ENCODE data around the gene NACC2.

DNA sequence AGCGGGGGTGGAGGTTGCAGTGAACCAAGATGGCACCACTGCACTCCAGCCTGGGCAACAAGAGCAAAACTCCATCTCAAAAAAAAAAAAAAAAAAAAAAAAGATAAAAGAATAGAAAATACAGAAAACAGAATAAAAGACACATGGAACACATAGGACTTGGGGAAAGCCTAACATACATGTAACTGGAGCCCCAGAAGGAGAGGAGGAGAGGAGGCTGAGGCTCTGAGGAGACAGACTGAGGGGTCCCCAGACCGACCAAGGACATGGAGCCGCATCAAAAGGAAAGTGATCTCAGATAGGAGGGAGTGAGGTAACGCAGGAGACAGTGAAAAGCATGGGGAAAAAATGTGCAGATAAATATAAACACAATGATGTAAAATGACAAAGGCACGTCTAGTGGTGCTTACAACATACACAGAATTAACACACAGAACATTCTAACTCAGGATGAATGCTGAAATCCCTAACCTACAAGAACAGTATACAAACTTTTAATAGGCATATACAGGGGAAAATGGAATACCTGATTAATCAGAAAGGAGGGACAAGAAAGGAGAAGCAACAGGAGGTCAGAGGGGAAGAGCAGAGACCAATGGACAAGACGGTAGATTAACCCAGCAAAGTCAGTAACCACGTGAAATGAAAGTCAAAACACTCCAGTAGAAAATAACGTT is 68.7 kb downstream of the NACC2 start:
- no peak for TF ChIP-seq RARB (CRISPR knock-in tag; IDR thresholded peaks at IDR 0.05)
- TF ChIP-seq CSDC2 (CRISPR knock-in tag; IDR thresholded peaks at IDR 0.05), result no peak
